Left lung (tissue), 10 donors: Measurements from ENCODE around the gene CEP85. TPM values are rescaled to one million over a fixed set of nuclear protein-coding genes. Genes with fewer than 3 reads are reported as not detected.
A peak's percentile ranks its signal among the peaks of the same experiment; 100 is the strongest.

Experiments used
- ATAC-seq: fragments of 200-7000 bp; cut with Tn5 transposase; one replicate; pipeline ENCODE4 v1.9.1; 2020; ENCODE audit warnings: moderate library complexity
- DNase-seq, 4 donors: peaks; one replicate each; pipeline ENCODE4 v3.0.0-alpha.2; 2013 to 2020
- H3K27ac ChIP-seq, 2 donors: fragments of 200-600 bp; sonication (generic) in 1 of 2; one replicate each; pipeline versions ENCODE4 v1.5.0 to v1.8.0; 2020 to 2021
- H3K27me3 ChIP-seq, 2 donors: fragments of 200-600 bp; sonication (generic) in 1 of 2; one replicate each; pipeline versions ENCODE4 v1.5.0 to v1.8.0; 2020 to 2021
- H3K36me3 ChIP-seq, 2 donors: fragments of 200-600 bp; sonication (generic) in 1 of 2; one replicate each; pipeline versions ENCODE4 v1.5.0 to v1.8.0; 2020 to 2021
- H3K4me1 ChIP-seq, 2 donors: fragments of 200-600 bp; one replicate each; pipeline ENCODE4 v1.8.0; 2021
- H3K4me3 ChIP-seq, 2 donors: fragments of 200-600 bp; sonication (generic) in 1 of 2; one replicate each; pipeline versions ENCODE4 v1.5.0 to v1.8.0; 2020 to 2021; ENCODE audit warnings: mild to moderate bottlenecking in 1 of 2
- H3K9me3 ChIP-seq, 2 donors: fragments of 200-600 bp; sonication (generic) in 1 of 2; one replicate each; pipeline versions ENCODE4 v1.5.0 to v1.8.0; 2020 to 2021
- CTCF ChIP-seq, 2 donors: fragments of 200-600 bp; sonication (generic) in 1 of 2; IDR thresholded peaks; one replicate each; pipeline versions ENCODE4 v1.5.0 to v1.8.0; 2021; ENCODE audit warnings: antibody characterized with exemption in 2 of 2
- intact Hi-C, 2 donors: fragments of 100-400 bp; cut with DNase I; formaldehyde crosslinking; loops; one replicate each; pipeline versions ENCODE4 v1.11.2 to v1.14.2; 2022
- polyA plus RNA-seq, 6 donors: library from polyadenylated mRNA; unstranded; fragments of 120-200 nt; gene quantifications; one replicate each; pipeline ENCODE4 v1.2.1, GENCODE V29; 2013; ENCODE audit not compliant: insufficient read length in 6 of 6
- total RNA-seq, 2 donors: library from RNA; stranded (reverse); fragmentation: NEBNext Ultra II Directional; extraction: Animal tissue kit (Norgen Biotek cat#: 25700); gene quantifications; one replicate each; pipeline ENCODE4 v1.2.1, GENCODE V29; 2021
- donor health status: DM: no; HTN: yes; CAD: no.
- donor health status: DM: no; HTN: no; CAD: no.

Gene CEP85
- total and polyA plus RNA-seq, 8 donors, result 12.1 to 24.8 (median 20.9) TPM

- no peak for TF ChIP-seq CTCF (IDR thresholded peaks at IDR 0.05)
- ATAC-seq (no peak), DNase-seq (no peak)
- H3K27me3 ChIP-seq, result no peaks in the 10 kb centered on the region
- H3K4me1 ChIP-seq, result peaks cover 0 to 17% of the 10 kb centered on the region in 2 donors
- intact Hi-C loops, result no loop called here
- peaks cover 0 to 70% of the 10 kb centered on the region in 2 donors for H3K36me3 ChIP-seq
- H3K9me3 ChIP-seq, result no peaks in the 10 kb centered on the region
- peak overlapping the region in 1 of 2 donors; percentile 81 for H3K27ac ChIP-seq
- H3K4me3 ChIP-seq, result no peak overlapping the region
Observed at GRCh38 chr1:26259005-26259404, 25.0 kb downstream of the CEP85 start.

DNA sequence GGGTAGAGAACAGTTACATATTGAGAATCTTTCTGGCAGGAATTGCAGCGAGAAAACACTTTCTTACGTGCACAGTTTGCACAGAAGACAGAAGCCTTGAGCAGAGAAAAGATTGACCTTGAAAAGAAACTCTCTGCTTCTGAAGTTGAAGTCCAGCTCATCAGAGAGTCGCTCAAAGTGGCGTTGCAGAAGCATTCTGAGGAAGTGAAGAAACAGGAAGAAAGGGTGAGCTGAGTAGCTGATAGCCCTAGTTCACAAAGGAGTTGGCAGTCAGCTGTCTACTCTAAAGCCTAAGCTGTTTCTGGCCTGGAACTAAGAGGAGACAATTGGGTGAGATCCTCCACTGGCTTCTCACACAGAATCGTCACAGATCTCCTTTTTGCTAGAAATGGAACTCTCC lies 25.6 kb downstream of the CEP85 start:
- Histone ChIP-seq H3K36me3 (peaks cover 0 to 76% of the 10 kb centered on the region in 2 donors), H3K9me3 (no peaks in the 10 kb centered on the region), H3K4me3 (no peak overlapping the region), H3K4me1 (peaks cover 0 to 17% of the 10 kb centered on the region in 2 donors), H3K27ac (peak overlapping the region in 1 of 2 donors; percentile 81), H3K27me3 (no peaks in the 10 kb centered on the region)
- no peak for TF ChIP-seq CTCF (IDR thresholded peaks at IDR 0.05)
- ATAC-seq, result peak; percentile 69
- intact Hi-C loops, result no loop called here
- no peak for DNase-seq

DNA sequence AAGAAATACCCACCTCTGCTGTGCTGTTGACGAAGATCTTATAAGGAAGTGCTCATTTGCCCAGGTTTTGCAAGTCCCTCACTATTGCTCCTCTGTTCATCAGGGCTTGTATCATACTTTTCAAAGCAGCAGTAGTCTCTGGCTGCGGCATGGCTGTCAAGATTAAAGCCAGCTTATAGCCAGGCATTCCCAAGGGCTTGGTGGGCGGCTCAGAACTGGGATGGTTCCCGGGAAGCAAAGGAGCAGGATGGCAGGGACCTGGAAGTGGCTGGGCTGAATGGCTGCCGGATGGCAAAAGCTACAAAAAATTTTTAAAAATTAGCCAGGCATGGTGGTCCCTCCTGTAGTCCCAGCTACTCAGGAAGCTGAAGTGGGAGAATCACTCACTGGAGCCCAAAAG lies 29.2 kb downstream of the CEP85 start:
- intact Hi-C loops, result no loop called here
- Histone ChIP-seq H3K9me3 (peaks cover 0 to under 1% of the 10 kb centered on the region in 2 donors), H3K4me1 (peaks cover 0 to 17% of the 10 kb centered on the region in 2 donors), H3K27ac (no peak overlapping the region), H3K36me3 (peaks cover 0 to 63% of the 10 kb centered on the region in 2 donors), H3K4me3 (no peak overlapping the region), H3K27me3 (no peaks in the 10 kb centered on the region)
- TF ChIP-seq CTCF (IDR thresholded peaks at IDR 0.05), result no peak
- ATAC-seq (no peak), DNase-seq (no peak)

GRCh38 chr1:26265405-26265804 lies 31.4 kb downstream of the CEP85 start:
- intact Hi-C loops, result no loop called here
- Histone ChIP-seq H3K27me3 (no peaks in the 10 kb centered on the region), H3K4me1 (peaks cover 0 to 1% of the 10 kb centered on the region in 2 donors), H3K9me3 (peaks cover 0 to 12% of the 10 kb centered on the region in 2 donors), H3K4me3 (no peak overlapping the region), H3K27ac (no peak overlapping the region), H3K36me3 (peaks cover 0 to 63% of the 10 kb centered on the region in 2 donors)
- DNase-seq (no peak), ATAC-seq (no peak)
- no peak for TF ChIP-seq CTCF (IDR thresholded peaks at IDR 0.05)

DNA sequence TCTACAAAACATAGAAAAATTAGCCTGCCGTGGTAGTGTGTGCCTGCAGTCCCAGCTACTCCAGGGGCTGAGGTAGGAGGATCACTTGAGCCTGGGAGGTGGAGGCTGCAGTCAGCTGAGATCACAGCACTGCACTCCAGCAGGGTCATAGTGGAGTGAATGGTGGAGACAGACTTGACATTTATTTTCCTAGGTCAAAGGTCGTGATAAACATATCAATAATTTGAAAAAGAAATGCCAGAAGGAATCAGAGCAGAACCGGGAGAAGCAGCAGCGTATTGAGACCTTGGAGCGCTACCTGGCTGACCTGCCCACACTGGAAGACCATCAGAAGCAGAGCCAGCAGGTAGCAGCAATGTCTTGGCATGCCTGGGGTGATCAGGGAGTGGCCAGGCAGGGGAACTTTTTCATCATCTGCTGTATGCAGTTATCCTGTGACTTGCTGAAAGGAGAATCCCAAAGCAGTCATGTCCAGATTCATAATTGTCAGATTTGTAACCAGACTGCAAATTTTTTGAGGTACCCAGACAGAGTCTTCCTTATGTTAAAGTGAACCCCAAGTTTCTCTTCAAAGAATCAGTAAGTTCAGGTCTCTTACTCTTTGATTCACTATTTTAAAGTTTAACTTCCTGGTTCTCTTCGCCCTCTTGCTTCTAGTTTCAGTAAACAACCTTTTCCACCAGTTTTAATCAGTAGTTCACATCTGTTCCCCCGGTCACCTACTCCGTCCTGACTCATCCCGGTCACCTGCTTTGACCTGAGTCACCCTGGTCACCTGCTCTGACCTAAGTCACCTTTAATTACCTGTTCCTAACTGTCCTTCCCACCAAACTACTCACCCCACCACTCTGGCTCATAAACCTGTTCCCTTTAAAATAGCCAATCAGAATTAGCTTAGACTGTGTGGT lies 34.5 kb downstream of the CEP85 start:
- no peaks in the 10 kb centered on the region for H3K27me3 ChIP-seq
- intact Hi-C loops, result no loop called here
- ATAC-seq, result no peak
- no peak overlapping the region for H3K4me3 ChIP-seq
- H3K9me3 ChIP-seq, result peaks cover 0 to 12% of the 10 kb centered on the region in 2 donors
- peaks cover 0 to 65% of the 10 kb centered on the region in 2 donors for H3K36me3 ChIP-seq
- H3K4me1 ChIP-seq, result no peaks in the 10 kb centered on the region
- no peak overlapping the region for H3K27ac ChIP-seq
- TF ChIP-seq CTCF (IDR thresholded peaks at IDR 0.05), result no peak
- DNase-seq, result no peak
